ENCODE results near the gene GNAI3.
A peak's percentile ranks its signal among the peaks of the same experiment; 100 is the strongest.

The GNAI3 gene

DNA sequence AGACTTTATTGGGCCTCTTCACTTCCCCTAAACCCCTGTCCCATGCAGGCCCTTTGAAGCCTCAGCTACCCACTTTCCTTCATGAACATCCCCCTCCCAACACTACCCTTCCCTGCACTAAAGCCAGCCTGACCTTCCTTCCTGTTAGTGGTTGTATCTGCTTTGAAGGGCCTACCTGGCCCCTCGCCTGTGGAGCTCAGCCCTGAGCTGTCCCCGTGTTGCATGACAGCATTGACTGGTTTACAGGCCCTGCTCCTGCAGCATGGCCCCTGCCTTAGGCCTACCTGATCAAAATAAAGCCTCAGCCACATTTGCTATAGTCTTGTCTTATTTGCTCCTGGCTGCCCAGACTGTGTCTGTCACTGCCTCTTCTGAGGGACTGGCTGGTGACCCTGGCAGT, 113.0 kb downstream of the GNAI3 start:
- no peak for DNase-seq (ENCODE audit: low read depth)

DNA sequence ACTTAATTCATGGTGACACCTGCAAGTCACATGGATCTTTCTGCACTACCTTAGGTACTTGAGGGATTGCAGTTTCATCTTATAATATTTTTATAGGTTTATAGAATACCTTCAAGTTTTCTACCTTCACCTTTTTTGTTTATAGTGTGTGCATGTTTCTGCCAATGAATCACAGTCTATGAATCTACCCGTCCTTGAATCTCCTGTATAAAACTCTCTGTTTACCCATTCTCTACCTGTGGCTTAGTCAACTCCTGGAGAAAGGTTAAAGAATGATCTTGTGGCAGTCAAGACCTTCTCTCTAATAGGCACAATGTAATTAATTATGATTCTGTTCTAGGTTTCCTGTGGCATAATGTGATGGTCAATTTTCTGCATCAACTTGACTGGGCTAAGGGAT, 116.3 kb downstream of the GNAI3 start:
- DNase-seq (ENCODE audit: low read depth), result no peak

DNA sequence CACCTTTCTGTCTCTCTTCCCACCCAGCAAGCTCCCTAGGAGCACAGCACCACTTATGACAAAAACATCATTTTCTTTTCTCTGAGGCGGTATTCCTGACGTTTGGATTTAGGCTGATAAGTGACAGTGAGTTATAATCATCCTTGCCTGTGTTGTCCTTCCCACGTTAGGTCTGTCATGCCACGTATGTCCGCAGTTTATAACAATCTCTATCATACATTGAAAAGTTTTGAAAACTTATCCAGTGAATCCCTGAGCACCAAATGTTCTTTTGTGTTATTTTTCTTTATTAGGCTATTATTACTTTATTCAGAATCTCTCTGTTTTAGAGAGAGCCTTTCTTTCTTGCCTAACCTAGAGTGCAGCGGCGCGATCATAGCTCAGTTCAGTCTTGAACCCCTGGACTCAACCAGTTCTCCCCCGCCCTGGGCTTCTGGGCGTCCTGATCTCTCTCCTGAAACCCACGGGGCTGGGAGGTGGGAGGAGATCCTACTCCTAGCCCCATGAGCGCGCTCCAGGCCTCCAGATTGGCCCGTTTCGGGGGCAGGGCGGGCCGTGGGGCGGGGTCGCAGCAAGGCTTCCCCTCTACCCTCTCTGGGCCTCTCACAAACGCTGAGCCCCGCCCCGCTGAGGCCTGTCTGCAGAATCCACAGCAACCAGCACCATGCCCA, 119.2 kb downstream of the GNAI3 start, which contains the start of gene GSTM2:
TSS of gene GSTM2 (plus strand) at position 606 of the 671 bp plus-strand sequence. CDS start at position 665, 59 bp downstream.
- peak; percentile 76 for DNase-seq (ENCODE audit: low read depth)
